Stimulated activated CD8-positive, alpha-beta memory T cell treated with anti-CD3 and anti-CD28 coated beads, Interleukin-12 subunit alpha, Interleukin-12 subunit beta, amount 100 ng/mL, for 24 hours (primary cell): ENCODE data around the gene ACOT7.
"Not testable (repeated sequence)": the region's sequence is repeated elsewhere in the genome, so short reads cannot be mapped to it uniquely, and the experiment has no call there.

Source experiments
- DNase-seq: peaks from one replicate; pipeline ENCODE4 v3.0.0-alpha.2; 2020; ENCODE audit errors: extremely low read depth

Gene ACOT7

DNA sequence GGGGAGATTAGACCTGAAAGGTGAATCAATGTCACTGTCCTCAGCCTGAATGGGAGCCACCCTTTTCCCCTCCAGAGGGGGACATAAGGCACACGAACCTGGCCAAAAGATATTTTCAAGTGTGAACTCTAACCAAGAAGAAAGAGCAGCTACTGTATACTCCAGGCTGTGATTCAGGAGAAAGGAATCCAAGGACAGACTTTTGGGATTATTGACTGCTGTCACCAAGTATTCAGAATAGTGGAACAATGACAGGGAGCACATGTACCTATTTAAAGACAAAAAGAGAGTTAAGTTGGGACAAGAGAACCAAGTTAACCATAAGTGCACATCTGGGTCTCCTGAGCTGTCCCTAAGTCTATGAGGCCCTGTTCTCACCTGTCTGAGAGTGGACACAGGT is 160.2 kb downstream of the ACOT7 start:
- DNase-seq = no peak

DNA sequence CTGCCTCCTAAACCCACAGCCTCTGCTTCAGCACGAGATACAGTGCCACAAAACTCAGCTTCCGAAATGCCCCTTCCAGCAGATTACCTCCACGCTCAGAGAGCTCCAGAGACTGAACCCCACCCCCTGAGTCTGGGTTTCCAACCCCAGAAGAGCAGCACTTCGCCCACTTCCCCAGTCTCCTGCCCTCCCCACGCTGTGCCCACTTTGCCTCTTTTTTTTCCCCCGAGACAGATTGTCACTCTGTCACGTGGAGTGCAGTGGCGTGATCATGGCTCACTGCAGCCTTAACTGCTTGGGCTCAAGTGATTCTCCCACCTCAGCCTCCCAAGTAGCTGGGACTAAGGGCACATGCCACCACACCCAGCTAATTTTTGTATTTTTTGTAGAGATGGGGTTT is 167.9 kb downstream of the ACOT7 start:
- no peak for DNase-seq

DNA sequence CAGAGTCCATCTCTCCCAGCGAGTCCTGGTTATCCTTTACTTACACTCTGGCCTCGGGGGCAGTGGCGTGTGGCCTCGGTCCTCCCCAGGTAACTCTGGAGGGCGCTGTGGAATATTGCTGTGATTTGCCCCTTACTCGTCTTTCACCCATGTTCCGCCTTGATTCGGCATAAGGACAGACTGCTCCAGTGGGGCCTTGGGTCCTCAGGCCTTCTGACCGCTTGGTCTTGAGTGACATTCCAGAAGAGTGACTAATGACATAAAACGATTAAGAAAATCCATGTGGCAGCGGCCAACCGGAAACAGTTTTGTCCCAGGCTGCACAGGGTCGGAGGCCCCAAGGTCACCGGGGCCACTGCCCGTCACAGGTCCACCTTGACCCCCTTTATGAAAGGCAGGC is 168.8 kb downstream of the ACOT7 start:
- no peak for DNase-seq

DNA sequence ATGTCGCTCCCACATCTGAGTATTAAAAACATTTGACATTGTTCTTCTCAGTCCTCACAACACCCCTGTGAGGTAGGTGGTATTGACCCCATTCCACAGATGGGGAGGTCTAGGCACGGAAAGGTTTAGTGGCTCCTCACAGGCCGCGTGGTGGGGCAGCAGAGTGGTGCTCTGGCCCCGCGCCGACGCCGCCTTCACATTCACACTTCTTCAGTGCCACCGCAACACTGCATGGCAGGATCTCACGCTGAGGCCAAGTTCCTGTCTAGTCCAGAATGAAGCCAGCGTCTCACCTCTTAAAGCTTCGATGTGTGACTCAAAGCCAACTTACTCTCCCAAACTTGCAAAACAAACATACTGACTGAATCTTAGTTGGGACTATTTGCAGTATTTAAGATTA is 169.9 kb downstream of the ACOT7 start:
- DNase-seq = no peak

DNA sequence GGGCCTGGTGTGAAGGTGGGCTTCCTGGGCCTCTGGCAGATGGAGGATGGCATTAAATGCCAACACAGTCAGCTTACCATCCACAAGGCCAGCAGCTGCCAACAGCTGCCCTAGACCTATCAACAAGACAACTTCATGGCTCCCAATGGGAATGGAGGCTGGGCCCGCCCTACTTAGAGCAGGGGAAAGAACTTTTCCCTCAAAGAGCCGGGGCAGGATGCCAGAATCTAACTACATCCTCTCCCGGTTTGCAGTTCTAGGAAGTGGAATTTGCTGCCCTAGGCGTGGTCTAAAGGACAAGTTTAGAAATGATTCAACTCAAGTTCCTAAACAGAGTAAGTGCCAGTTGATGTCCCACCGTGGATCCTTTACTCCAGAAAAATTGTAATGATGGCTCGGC is 170.9 kb downstream of the ACOT7 start:
- no peak for DNase-seq

DNA sequence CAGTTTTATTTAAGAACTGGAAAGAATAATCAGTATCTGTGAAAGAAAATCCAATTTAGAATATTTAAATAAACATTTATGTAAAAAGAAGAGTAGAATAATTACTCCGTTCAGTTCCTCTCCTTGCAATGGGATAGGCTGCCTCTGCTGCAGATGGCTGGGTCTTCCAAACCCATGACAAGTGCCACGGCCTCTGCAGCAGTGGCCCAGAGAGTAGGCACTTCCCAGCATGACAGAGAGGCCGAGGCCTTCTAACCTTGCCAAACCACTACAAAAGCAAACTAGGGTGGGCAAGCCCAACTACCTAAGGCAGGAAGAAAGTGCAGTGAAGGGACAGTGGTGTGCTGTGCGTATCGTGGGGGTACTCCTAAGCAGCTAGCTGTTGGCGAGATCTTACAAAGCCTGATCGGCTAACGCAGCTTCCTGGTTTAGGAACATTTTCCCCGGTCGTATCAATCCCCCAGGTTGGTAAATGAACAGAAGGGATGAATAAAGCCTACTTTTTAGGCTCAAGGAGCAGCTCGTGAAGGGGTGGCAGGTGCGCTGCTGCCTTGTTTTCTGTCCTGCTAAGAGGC is 172.3 kb downstream of the ACOT7 start:
- DNase-seq = no peak

DNA sequence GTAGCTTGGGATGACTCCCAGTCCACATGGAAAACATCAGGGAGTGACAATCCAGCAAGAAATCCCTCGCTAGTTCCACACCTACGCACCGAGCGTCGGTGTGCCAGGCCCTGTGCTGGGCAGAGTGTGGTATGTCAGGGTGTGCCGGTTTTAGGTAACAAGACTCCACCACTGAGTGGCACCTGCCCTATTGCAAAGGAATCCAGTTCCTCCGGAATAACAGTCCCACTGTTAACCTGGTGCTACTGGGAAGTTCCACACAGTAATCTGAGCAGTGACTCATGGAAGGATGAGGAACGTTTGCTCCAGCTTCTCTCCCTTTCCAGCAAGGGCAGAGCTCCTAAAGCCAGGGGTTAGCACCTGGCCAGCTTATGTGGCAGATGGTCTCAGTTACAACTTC is 173.3 kb downstream of the ACOT7 start:
- DNase-seq = no peak

DNA sequence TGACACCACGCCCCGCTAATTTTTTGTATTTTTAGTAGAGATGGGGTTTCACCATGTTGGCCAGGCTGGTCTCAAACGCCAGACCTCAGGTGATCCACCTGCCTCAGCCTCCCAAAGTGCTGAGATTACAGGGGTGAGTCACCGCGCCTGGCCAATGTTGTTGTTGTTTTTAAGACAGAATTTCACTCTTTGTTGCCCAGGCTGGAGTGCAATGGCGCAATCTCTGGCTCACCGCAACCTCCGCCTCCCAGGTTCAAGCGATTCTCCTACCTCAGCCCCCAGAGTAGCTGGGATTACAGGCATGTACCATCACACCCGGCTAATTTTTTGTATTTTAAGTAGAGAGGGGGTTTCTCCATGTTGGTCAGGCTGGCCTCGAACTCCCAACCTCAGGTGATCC is 173.9 kb downstream of the ACOT7 start:
- not testable (repeated sequence) for DNase-seq

DNA sequence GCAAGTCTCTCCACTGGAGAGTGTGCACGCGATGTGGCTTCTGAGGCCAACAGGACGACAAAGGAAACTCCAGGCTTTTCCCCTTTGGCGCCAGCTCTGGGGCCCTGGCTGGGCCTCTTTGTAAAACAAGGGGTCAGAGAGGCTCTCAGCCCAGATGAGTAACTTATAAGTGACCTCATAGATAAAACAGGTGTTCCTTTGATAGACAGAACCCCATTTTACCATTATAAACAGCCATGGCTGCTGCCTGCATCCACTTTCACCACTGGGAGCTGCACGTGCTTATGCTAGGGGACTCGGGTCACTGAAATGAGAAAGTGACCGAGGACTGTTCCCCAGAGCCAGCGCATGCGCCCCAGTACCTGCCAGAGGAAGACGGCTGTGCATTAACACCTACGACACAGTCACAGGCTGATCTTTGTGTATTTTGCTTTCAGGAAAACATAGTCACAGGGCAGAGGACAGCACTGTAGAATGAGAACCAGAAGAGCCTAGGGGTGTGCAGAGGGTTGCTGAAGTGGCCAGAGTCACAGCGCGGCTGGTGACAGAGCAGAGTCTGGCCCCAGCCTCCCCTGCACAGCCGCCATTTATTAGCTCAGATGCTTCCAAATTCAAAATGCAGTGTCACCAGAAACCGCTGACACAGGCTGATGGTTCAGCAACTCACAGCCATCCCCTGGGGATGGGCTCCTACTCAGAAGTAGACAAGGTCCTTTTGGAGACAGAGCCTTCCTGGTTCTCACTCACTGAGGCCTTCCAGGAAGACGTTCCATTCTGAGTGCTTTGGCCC is 175.0 kb downstream of the ACOT7 start:
- DNase-seq = no peak
